ENCODE data around the gene CCL27.

The CCL27 gene

DNA sequence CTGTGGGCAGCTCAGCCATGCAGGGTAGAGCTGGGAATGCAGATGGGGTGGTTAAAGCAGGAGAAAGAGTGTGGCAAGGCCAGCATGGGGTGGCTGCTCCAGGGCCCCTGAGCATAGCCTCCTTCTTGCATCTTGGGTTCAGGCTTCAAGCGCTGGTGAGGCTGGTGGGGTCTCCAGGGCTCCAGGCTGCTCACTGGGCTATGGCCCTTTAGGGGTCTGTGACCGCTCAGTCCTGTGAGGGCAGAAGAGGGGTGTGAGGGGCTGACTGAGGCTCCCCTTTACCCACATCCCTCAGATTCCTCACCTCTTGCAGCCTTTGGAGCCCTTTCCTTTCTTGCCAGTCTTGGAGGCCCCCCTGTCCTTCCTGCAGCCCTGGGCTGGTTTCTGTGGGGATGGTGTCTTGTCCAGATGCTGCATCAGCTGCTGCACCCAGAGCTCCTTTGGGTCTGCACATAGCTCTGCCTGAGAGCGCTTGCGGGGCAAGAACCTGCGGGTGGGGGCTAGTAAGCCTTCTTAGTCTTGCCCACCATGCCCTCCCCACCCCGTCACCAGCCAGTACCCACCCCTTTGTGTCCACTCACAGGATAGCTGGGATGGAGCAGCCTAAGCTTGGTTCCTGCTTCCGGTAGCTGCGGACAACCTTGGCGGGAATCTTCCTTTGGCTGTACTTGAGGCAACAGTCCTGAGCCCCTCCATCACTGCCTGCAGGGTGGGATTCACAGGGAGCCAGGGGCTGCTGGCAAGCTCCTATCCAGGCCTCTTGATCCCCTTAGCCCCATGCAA, 46.9 kb upstream of the CCL27 start:
- Histone ChIP-seq H3F3A (ENCODE audit: control insufficient read depth, insufficient read depth) (no peaks in the 10 kb centered on the region), H3K9me3 (ENCODE audit: control insufficient read depth, insufficient read depth, low read length) (no peaks in the 10 kb centered on the region), H3K4me3 (ENCODE audit: low read length) (no peak overlapping the region), H3K9me2 (replicated peaks; ENCODE audit: control insufficient read depth, low read length) (no peaks in the 10 kb centered on the region), H4K20me1 (ENCODE audit: control insufficient read depth, insufficient read depth, low read depth, low read length) (no peaks in the 10 kb centered on the region), H3K27me3 (ENCODE audit: control insufficient read depth, low read length) (peaks cover 19% of the 10 kb centered on the region), H3K4me1 (ENCODE audit: control insufficient read depth, low read length) (no peaks in the 10 kb centered on the region), H3K36me3 (ENCODE audit: control insufficient read depth, low read length) (no peaks in the 10 kb centered on the region), H3K79me2 (ENCODE audit: control insufficient read depth, low read length) (no peaks in the 10 kb centered on the region), H3K4me2 (ENCODE audit: low read length) (no peak overlapping the region), H3K27ac (ENCODE audit: low read depth, low read length) (no peak overlapping the region)
- no peak for TF ChIP-seq EZH2phosphoT487 (IDR thresholded peaks at IDR 0.05; ENCODE audit: borderline replicate concordance, low read length)
- TF ChIP-seq, protein P1, sequence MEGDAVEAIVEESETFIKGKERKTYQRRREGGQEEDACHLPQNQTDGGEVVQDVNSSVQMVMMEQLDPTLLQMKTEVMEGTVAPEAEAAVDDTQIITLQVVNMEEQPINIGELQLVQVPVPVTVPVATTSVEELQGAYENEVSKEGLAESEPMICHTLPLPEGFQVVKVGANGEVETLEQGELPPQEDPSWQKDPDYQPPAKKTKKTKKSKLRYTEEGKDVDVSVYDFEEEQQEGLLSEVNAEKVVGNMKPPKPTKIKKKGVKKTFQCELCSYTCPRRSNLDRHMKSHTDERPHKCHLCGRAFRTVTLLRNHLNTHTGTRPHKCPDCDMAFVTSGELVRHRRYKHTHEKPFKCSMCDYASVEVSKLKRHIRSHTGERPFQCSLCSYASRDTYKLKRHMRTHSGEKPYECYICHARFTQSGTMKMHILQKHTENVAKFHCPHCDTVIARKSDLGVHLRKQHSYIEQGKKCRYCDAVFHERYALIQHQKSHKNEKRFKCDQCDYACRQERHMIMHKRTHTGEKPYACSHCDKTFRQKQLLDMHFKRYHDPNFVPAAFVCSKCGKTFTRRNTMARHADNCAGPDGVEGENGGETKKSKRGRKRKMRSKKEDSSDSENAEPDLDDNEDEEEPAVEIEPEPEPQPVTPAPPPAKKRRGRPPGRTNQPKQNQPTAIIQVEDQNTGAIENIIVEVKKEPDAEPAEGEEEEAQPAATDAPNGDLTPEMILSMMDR (IDR thresholded peaks at IDR 0.05; ENCODE audit: low read depth, low read length, poor library complexity, severe bottlenecking) = no peak

DNA sequence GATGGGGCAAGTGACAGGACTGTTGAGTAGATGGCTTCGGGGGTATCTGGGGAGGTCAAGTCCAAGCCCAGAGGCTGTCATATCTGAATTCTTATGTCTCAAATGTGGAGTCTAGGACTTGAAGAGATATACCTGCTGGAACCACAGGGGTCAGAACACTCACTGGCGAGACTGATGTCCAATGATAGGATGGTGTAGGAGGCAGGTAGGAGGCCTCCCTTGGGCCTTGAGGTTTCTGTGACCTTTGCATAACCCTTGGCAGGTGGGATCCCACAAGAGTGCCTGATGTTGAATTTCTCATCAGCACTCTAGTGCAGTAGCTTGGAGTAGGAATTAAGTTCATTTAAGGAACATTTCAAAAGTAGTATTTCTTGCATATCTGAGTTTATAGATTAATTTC, 44.7 kb upstream of the CCL27 start:
- Histone ChIP-seq H3F3A (ENCODE audit: control insufficient read depth, insufficient read depth) (no peaks in the 10 kb centered on the region), H3K4me2 (ENCODE audit: low read length) (no peak overlapping the region), H4K20me1 (ENCODE audit: control insufficient read depth, insufficient read depth, low read depth, low read length) (no peaks in the 10 kb centered on the region), H3K79me2 (ENCODE audit: control insufficient read depth, low read length) (no peaks in the 10 kb centered on the region), H3K9me2 (replicated peaks; ENCODE audit: control insufficient read depth, low read length) (no peaks in the 10 kb centered on the region), H3K4me3 (ENCODE audit: low read length) (no peak overlapping the region), H3K27me3 (ENCODE audit: control insufficient read depth, low read length) (peaks cover 5% of the 10 kb centered on the region; the same call in 1 of the 2 replicates), H3K27ac (ENCODE audit: low read depth, low read length) (no peak overlapping the region), H3K9me3 (ENCODE audit: control insufficient read depth, insufficient read depth, low read length) (no peaks in the 10 kb centered on the region), H3K36me3 (ENCODE audit: control insufficient read depth, low read length) (no peaks in the 10 kb centered on the region), H3K4me1 (ENCODE audit: control insufficient read depth, low read length) (no peaks in the 10 kb centered on the region)
- TF ChIP-seq, protein P1 (IDR thresholded peaks at IDR 0.05; ENCODE audit: low read depth, low read length, poor library complexity, severe bottlenecking) = no peak

DNA sequence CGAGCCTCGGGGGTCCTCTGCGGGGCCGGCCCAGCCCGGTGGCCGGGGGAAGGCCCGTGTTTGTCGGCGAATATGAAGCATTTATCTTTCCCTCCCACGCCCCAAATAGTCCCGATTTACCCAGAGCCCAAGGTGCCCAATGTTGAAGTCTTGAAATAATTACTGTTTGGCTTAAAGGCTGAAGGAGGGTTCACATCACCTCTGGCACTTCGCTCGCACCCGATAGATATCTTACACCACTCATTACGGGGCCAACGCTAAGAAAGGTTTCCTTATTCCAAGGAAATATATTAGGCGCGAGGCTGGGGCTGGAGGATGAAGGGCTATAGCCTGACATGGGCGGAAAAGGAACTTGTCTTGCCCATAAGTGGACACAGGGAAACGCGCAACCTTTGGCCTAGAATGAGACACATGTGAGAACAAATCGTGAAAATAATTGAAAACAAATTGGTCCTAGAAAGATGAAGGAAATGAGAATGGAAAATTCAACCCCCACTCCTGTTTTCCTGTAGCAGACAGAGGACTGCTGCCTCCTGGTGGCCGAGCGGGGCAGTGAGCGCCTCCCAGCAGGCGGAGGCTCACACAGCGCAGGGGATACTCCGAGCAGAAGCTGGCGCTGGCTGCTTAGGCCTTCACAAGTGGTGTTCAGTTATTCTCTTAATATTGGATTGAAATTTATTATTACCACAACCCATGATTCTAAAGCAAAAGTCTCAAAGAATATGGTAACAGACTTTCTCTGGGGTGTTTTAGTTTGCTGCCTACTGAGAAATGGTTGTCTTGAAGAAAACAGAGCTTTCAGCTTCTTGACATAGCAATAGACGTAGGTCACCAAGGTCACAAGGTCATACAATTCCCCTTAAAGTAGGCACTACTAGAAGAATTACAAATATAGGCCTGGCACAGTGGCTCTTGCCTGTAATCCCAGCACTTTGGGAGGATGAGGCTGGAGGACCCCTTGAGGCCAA, 39.6 kb upstream of the CCL27 start:
- H3K27ac ChIP-seq (ENCODE audit: low read depth, low read length) = no peak overlapping the region
- H3K9me2 ChIP-seq (replicated peaks; ENCODE audit: control insufficient read depth, low read length) = no peaks in the 10 kb centered on the region
- H3K27me3 ChIP-seq (ENCODE audit: control insufficient read depth, low read length) = peaks cover 26% of the 10 kb centered on the region
- H3K36me3 ChIP-seq (ENCODE audit: control insufficient read depth, low read length) = no peaks in the 10 kb centered on the region
- H3K4me3 ChIP-seq (ENCODE audit: low read length) = peak overlapping the region; percentile 64
- no peaks in the 10 kb centered on the region for H3K9me3 ChIP-seq (ENCODE audit: control insufficient read depth, insufficient read depth, low read length)
- H3K79me2 ChIP-seq (ENCODE audit: control insufficient read depth, low read length) = no peaks in the 10 kb centered on the region
- peak overlapping the region; percentile 72 for H3K4me2 ChIP-seq (ENCODE audit: low read length)
- no peaks in the 10 kb centered on the region for H3F3A ChIP-seq (ENCODE audit: control insufficient read depth, insufficient read depth)
- H4K20me1 ChIP-seq (ENCODE audit: control insufficient read depth, insufficient read depth, low read depth, low read length) = no peaks in the 10 kb centered on the region
- TF ChIP-seq, protein P1 (IDR thresholded peaks at IDR 0.05; ENCODE audit: low read depth, low read length, poor library complexity, severe bottlenecking) = peak; percentile 98
- peak; percentile 36; the same call in 1 of the 2 replicates for TF ChIP-seq EZH2phosphoT487 (IDR thresholded peaks at IDR 0.05; ENCODE audit: borderline replicate concordance, low read length)
- peaks cover 6% of the 10 kb centered on the region for H3K4me1 ChIP-seq (ENCODE audit: control insufficient read depth, low read length)
